Measurements from ENCODE around the gene KBTBD12.
"Not testable (repeated sequence)": the region's sequence is repeated elsewhere in the genome, so short reads cannot be mapped to it uniquely, and the experiment has no call there.

The KBTBD12 gene

DNA sequence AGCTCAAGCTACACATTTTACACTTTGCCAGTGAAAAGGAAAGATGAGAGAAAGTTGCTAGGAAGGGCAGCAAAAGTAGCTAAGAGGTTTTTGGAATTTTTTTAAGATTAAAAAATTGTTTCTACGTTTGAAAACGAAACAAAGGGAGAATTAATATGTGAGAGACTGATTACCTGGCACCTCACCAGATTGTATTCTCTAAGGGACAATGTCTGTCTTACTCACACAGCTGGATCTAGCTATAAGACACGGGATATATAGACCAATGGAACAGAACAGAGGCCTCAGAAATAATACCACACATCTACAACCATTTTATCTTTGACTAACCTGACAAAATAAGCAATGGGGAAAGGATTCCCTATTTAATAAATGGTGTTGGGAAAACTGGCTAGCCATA, 9.5 kb upstream of the KBTBD12 start:
- DNase-seq = no peak

DNA sequence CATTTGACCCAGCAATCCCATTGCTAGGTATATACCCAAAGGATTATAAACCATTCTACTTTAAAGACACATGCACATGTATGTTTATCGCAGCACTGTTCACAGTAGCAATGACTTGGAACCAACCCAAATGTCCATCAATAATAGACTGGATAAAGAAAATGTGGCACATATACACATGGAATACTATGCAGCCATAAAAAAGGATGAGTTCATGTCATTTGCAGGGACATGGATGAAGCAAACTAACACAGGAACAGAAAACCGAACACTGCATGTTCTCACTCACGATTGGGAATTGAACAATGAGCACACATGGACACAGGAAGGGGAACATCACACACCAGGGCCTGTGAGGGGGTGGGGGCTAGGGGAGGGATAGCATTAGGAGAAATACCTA, 8.4 kb upstream of the KBTBD12 start:
- not testable (repeated sequence) for DNase-seq

- DNase-seq = no peak
These were observed 6.8 kb upstream of the KBTBD12 start for GRCh38 chr3:127908202-127908601.

DNA sequence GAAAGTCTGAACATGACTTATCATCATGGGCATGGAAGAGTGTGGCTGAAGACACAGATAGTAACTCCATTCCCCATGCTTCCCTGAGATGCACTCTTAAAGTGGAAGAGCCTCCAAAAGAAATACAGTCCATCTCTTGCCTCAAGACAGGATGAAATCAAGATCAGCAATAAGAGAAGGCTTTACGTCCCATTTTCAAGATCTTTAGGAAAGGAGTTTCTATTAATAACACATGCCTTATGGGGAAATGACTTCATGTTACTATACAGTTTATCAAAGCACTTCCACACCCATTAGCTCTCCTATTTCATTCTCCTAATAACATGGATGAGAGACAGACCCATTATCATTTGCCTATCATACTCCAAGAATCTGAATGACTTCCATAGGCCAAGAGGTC, 6.1 kb upstream of the KBTBD12 start:
- DNase-seq = no peak

- no peak for DNase-seq
These were observed 5.4 kb upstream of the KBTBD12 start for GRCh38 chr3:127909646-127910045.

GRCh38 chr3:127911421-127911931, 3.6 kb upstream of the KBTBD12 start:
- DNase-seq = no peak

GRCh38 chr3:127913841-127914240, 1.2 kb upstream of the KBTBD12 start:
- not testable (repeated sequence) for DNase-seq

DNA sequence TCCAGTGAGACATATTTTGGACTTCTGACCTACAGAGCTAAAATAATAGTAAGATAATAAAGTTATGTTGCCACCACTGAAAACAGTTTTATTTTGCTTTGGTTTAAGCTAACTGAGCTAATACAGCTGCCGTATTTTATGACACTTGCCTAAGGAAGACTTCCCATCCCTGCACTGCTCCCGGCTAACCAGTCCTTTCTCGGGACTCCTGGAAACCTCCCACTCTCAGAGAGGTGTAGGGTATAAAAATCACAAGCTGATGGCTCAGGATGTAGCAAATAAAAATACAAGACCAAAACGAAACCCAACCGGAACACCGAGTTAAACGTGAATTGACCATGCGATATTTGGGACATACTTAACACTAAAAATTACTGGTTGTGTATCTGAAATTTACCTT, 448 bp upstream of the KBTBD12 start:
- DNase-seq = no peak

DNA sequence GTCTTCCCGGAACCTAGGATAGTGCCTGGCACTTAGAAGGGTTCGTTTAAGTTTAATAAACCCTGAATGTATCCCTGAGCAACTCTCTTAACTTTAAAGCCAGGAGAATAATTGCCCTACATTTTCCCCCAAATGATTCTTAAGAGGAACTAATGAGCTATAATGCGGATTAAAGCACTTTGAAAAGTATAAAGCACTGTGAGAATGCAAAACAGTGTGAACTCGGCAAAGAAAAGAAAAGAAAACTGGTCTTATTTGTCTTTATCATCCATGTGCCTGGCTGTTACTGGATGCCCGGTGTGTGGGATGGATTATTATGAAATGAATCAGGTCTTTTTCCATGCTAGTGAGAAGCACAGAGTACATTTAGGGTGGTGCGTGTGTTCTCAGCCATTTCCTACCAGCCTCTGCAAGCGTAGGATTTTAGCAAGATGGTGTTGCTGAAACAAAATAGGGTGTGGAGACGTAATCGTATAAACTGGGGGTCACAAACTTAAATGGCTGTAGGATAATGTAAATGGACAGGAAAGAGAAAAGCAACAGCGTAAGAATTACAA, 983 bp downstream of the KBTBD12 start:
- DNase-seq = no peak

DNA sequence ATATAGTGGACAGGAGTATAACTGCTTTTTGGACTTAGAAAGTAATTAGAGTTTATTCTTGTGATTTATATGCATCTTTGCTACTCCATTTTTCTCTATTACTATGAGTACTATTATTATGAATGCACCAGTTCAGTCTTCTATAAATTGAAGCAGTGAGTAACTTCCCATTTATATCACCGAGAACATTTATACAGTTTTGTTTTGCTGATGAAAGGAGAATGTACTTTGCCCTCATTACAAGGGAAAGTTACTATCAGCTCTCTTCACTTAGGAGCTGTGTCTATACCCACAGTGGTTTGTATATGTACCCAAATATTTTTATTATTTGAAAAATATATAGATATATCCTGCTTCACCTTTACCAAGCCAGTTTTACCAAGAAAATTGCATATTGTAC, 5.7 kb downstream of the KBTBD12 start:
- DNase-seq = no peak

DNA sequence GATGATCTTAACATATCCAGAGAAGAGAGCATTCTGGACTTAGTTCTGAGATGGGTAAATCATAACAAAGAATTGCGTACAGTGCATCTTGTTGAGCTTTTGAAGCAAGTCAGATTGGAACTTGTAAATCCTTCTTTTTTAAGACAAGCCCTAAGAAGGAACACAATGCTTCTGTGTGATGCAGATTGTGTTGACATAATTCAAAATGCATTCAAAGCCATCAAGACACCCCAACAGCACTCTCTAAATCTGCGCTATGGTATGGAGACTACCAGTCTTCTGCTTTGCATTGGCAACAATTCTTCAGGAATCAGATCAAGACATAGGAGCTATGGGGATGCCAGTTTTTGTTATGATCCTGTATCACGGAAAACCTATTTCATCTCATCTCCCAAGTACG, 8.6 kb downstream of the KBTBD12 start:
- DNase-seq = no peak

GRCh38 chr3:127925384-127925783, 10.4 kb downstream of the KBTBD12 start:
- DNase-seq = no peak

DNA sequence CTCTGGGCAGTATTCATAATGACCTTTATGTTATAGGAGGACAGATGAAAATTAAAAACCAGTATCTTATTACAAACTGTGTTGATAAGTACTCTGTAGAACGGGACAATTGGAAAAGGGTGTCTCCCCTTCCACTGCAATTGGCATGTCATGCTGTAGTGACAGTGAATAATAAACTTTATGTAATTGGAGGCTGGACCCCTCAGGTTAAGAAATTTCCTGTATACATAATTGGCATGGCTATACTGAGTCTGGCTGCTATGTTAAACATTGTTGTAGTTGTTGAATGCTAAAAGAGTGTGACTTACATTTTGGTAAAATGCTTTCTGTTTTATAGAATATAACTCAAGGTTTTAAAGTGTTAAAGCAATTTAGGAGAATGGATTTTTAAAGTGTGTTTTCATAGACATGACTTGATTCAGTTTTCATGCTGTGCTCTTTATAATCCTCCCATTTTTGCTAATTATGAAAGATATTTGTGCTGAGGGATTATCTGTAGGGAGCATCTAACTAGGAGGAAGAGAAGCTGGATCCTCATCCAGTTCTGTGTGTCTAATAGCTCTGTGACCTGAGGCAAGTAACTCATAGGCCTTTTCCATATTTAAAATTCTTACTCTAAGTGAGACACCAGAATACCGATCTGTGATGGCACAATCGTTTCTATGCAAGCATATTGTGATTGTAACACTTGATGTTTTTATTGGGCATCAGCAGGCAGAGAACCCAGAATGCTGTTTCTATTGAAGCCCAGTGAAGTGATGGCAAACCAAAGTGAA, 13.0 kb downstream of the KBTBD12 start:
- no peak for DNase-seq

DNA sequence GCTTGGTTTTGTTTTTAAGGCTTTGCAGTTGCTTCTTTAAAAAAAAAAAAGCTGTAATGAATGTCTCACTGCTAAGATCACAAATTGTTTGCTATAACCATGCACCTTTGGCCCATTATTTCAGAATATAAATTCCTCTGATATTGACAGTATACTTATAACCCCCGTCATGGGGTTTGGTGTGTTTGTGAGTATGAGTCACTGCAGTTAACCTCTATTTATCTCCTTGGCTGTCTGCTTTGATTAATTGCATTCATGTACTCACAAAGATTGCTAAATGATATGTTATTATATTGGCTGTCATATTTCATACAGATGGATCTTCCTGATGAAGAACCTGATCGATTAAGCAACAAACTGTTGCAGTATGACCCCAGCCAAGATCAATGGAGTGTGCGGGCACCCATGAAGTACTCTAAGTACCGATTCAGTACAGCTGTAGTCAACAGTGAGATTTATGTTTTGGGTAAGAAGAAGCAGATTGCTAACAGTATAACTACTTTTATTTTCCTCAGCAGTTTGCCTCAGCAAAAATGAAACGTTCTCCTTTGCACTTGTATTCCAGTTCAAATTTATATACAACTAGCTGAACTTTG, 14.9 kb downstream of the KBTBD12 start:
- DNase-seq = no peak

- DNase-seq = no peak
These were observed 18.4 kb downstream of the KBTBD12 start for GRCh38 chr3:127933396-127933795.

- no peak for DNase-seq
These were observed 23.8 kb downstream of the KBTBD12 start for GRCh38 chr3:127938800-127939199.

- no peak for DNase-seq
These were observed 25.1 kb downstream of the KBTBD12 start for GRCh38 chr3:127940116-127940515.

- no peak for DNase-seq
These were observed 27.6 kb downstream of the KBTBD12 start for GRCh38 chr3:127942613-127943012.

GRCh38 chr3:127948211-127948610, 33.2 kb downstream of the KBTBD12 start:
- no peak for DNase-seq

- DNase-seq = peak; percentile 16
These were observed 34.5 kb downstream of the KBTBD12 start for GRCh38 chr3:127949446-127950055.

DNA sequence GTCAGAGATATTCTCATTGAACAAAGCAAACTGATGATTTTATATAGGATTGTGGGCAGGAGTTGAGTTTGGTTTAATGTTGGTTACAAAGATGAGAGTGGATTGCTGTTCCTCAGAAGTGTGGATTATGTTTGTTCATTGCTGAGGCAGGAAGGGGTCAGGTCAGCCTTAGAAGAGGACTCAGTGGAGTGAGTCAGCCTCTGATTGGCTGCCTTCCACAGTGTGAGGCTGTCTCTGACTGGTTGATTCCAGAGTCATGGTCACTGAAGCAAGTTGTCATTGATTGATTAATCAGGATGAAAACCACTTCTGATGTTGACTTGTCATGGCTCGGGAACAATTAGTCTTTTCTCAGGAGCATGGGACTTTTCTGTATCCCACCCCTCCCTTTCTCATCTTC, 36.2 kb downstream of the KBTBD12 start:
- DNase-seq = peak; percentile 45

GRCh38 chr3:127953091-127954035, 38.3 kb downstream of the KBTBD12 start:
- peak; percentile 60 for DNase-seq

Measured in fibroblast of skin of abdomen (primary cell).